ENCODE results near the gene RAPGEF3.

- TF ChIP-seq TAF1 (IDR thresholded peaks at IDR 0.05; ENCODE audit: low read depth, low read length), result no peak
- TF ChIP-seq POLR2A (IDR thresholded peaks at IDR 0.05; ENCODE audit: low read depth, low read length), result no peak
- TF ChIP-seq POLR2AphosphoS5 (IDR thresholded peaks at IDR 0.05; ENCODE audit: low read depth, low read length), result no peak
- no peak for TF ChIP-seq PAX5 (IDR thresholded peaks at IDR 0.05; ENCODE audit: insufficient read depth, low read length, severe bottlenecking)
Observed at GRCh38 chr12:47745485-47746041, 13.1 kb downstream of the RAPGEF3 start.

Data from GM12891 (cell line).